Natural killer cell treated with Interleukin-12 subunit alpha and Interleukin-12 subunit beta and Interleukin-15 and Interleukin-18, amount 100 ng/mL, for 72 hours (primary cell): ENCODE results near the gene PHF14. TPM values are rescaled to one million over a fixed set of nuclear protein-coding genes. Genes with fewer than 3 reads are reported as not detected.

ENCODE experiments used
- ATAC-seq, 2 donors: fragments of 150-1000 bp; cut with Tn5 transposase in 1 of 2; sonication (Bioruptor Pico), chemical (Tn5 transposase) in 1 of 2; 2 replicates each; pipeline ENCODE4 v1.10.0; 2021
- DNase-seq: peaks from one replicate; pipeline ENCODE4 v3.0.0; 2022; ENCODE audit warnings: low spot score
- H3K27ac Mint-ChIP-seq, 2 donors: 1 replicate in 1 of 2; 2 replicates in 1 of 2; pipeline ENCODE4 v1.8.0; 2022; ENCODE audit warnings: mixed read lengths in 2 of 2, mild to moderate bottlenecking in 1 of 2, moderate library complexity in 1 of 2
- H3K27me3 Mint-ChIP-seq, 2 donors: 1 replicate in 1 of 2; 2 replicates in 1 of 2; pipeline ENCODE4 v1.8.0; 2022; ENCODE audit warnings: mixed read lengths in 2 of 2
- H3K36me3 Mint-ChIP-seq: one replicate; pipeline ENCODE4 v1.8.0; 2022; ENCODE audit warnings: mixed read lengths
- H3K4me1 Mint-ChIP-seq, 2 donors: 1 replicate in 1 of 2; 2 replicates in 1 of 2; pipeline ENCODE4 v1.8.0; 2022; ENCODE audit warnings: low read depth in 2 of 2, mixed read lengths in 2 of 2, mild to moderate bottlenecking in 1 of 2
- H3K4me3 Mint-ChIP-seq: one replicate; pipeline ENCODE4 v1.8.0; 2022; ENCODE audit warnings: mixed read lengths
- H3K9me3 Mint-ChIP-seq: 2 replicates; pipeline ENCODE4 v1.8.0; 2022; ENCODE audit warnings: mixed read lengths
- total RNA-seq, 2 donors: library from RNA; stranded (reverse); gene quantifications; one replicate each; pipeline ENCODE4 v1.2.3, GENCODE V29; 2022

The PHF14 gene
- total RNA-seq, 2 donors from 2014 or later = 22.0 to 52.3 TPM

- H3K36me3 Mint-ChIP-seq = no peaks in the 10 kb centered on the region
- no peak overlapping the region for H3K27ac Mint-ChIP-seq
- H3K4me1 Mint-ChIP-seq = no peaks in the 10 kb centered on the region
- ATAC-seq = no peak
- H3K9me3 Mint-ChIP-seq = no peaks in the 10 kb centered on the region
- H3K27me3 Mint-ChIP-seq = peaks cover 4 to 7% of the 10 kb centered on the region in 2 donors
- no peak for DNase-seq
- no peak overlapping the region for H3K4me3 Mint-ChIP-seq
Observed at GRCh38 chr7:11181590-11181989, 207.9 kb downstream of the PHF14 start.

GRCh38 chr7:11182736-11183135 is 209.1 kb downstream of the PHF14 start:
- Mint-ChIP-seq H3K9me3 (no peaks in the 10 kb centered on the region), H3K4me3 (no peak overlapping the region), H3K27me3 (peaks cover 4 to 7% of the 10 kb centered on the region in 2 donors), H3K36me3 (no peaks in the 10 kb centered on the region), H3K4me1 (no peaks in the 10 kb centered on the region), H3K27ac (no peak overlapping the region)
- DNase-seq (no peak), ATAC-seq (no peak)

GRCh38 chr7:11185179-11185815 is 211.6 kb downstream of the PHF14 start:
- no peak for ATAC-seq
- no peaks in the 10 kb centered on the region for H3K36me3 Mint-ChIP-seq
- no peak overlapping the region for H3K27ac Mint-ChIP-seq
- no peak overlapping the region for H3K4me3 Mint-ChIP-seq
- no peak for DNase-seq
- H3K4me1 Mint-ChIP-seq = no peaks in the 10 kb centered on the region
- peaks cover 4 to 7% of the 10 kb centered on the region in 2 donors for H3K27me3 Mint-ChIP-seq
- no peaks in the 10 kb centered on the region for H3K9me3 Mint-ChIP-seq

- ATAC-seq (no peak), DNase-seq (no peak)
- H3K9me3 Mint-ChIP-seq = no peaks in the 10 kb centered on the region
- no peaks in the 10 kb centered on the region for H3K36me3 Mint-ChIP-seq
- no peak overlapping the region for H3K4me3 Mint-ChIP-seq
- H3K27ac Mint-ChIP-seq = no peak overlapping the region
- H3K27me3 Mint-ChIP-seq = peaks cover 8 to 17% of the 10 kb centered on the region in 2 donors
- no peaks in the 10 kb centered on the region for H3K4me1 Mint-ChIP-seq
Observed at GRCh38 chr7:11188529-11189310, 215.0 kb downstream of the PHF14 start.

- H3K36me3 Mint-ChIP-seq = no peaks in the 10 kb centered on the region
- ATAC-seq (no peak), DNase-seq (no peak)
- H3K4me3 Mint-ChIP-seq = no peak overlapping the region
- H3K27ac Mint-ChIP-seq = no peak overlapping the region
- H3K9me3 Mint-ChIP-seq = no peaks in the 10 kb centered on the region
- H3K4me1 Mint-ChIP-seq = no peaks in the 10 kb centered on the region
- H3K27me3 Mint-ChIP-seq = peaks cover 9 to 13% of the 10 kb centered on the region in 2 donors
Observed at GRCh38 chr7:11191081-11191480, 217.4 kb downstream of the PHF14 start.

GRCh38 chr7:11191574-11192220 is 218.0 kb downstream of the PHF14 start:
- Mint-ChIP-seq H3K36me3 (no peaks in the 10 kb centered on the region), H3K4me1 (no peaks in the 10 kb centered on the region), H3K27ac (no peak overlapping the region), H3K4me3 (no peak overlapping the region), H3K27me3 (peaks cover 9 to 13% of the 10 kb centered on the region in 2 donors), H3K9me3 (no peaks in the 10 kb centered on the region)
- no peak for ATAC-seq
- no peak for DNase-seq

- Mint-ChIP-seq H3K4me3 (no peak overlapping the region), H3K9me3 (no peaks in the 10 kb centered on the region), H3K27me3 (peaks cover 9 to 13% of the 10 kb centered on the region in 2 donors), H3K27ac (no peak overlapping the region), H3K4me1 (no peaks in the 10 kb centered on the region), H3K36me3 (no peaks in the 10 kb centered on the region)
- ATAC-seq (no peak), DNase-seq (no peak)
Observed at GRCh38 chr7:11192506-11192905, 218.8 kb downstream of the PHF14 start.

- H3K27me3 Mint-ChIP-seq = peaks cover 9 to 13% of the 10 kb centered on the region in 2 donors
- H3K27ac Mint-ChIP-seq = no peak overlapping the region
- no peak overlapping the region for H3K4me3 Mint-ChIP-seq
- ATAC-seq (no peak), DNase-seq (no peak)
- H3K9me3 Mint-ChIP-seq = no peaks in the 10 kb centered on the region
- H3K4me1 Mint-ChIP-seq = no peaks in the 10 kb centered on the region
- H3K36me3 Mint-ChIP-seq = no peaks in the 10 kb centered on the region
Observed at GRCh38 chr7:11193131-11193867, 219.6 kb downstream of the PHF14 start.

GRCh38 chr7:11193888-11194287 is 220.2 kb downstream of the PHF14 start:
- no peaks in the 10 kb centered on the region for H3K9me3 Mint-ChIP-seq
- ATAC-seq (no peak), DNase-seq (no peak)
- no peaks in the 10 kb centered on the region for H3K36me3 Mint-ChIP-seq
- H3K4me3 Mint-ChIP-seq = no peak overlapping the region
- peaks cover 9 to 13% of the 10 kb centered on the region in 2 donors for H3K27me3 Mint-ChIP-seq
- H3K27ac Mint-ChIP-seq = no peak overlapping the region
- H3K4me1 Mint-ChIP-seq = no peaks in the 10 kb centered on the region

- Mint-ChIP-seq H3K36me3 (no peaks in the 10 kb centered on the region), H3K4me1 (no peaks in the 10 kb centered on the region), H3K27ac (no peak overlapping the region), H3K9me3 (no peaks in the 10 kb centered on the region), H3K27me3 (peaks cover 9 to 13% of the 10 kb centered on the region in 2 donors), H3K4me3 (no peak overlapping the region)
- DNase-seq = no peak
- no peak for ATAC-seq
Observed at GRCh38 chr7:11194492-11194891, 220.8 kb downstream of the PHF14 start.

- Mint-ChIP-seq H3K9me3 (no peaks in the 10 kb centered on the region), H3K27me3 (peaks cover 9 to 13% of the 10 kb centered on the region in 2 donors), H3K4me3 (no peak overlapping the region), H3K4me1 (no peaks in the 10 kb centered on the region), H3K27ac (no peak overlapping the region), H3K36me3 (no peaks in the 10 kb centered on the region)
- DNase-seq = no peak
- ATAC-seq = no peak
Observed at GRCh38 chr7:11195502-11195901, 221.8 kb downstream of the PHF14 start.

GRCh38 chr7:11196143-11196542 is 222.5 kb downstream of the PHF14 start:
- Mint-ChIP-seq H3K4me3 (no peak overlapping the region), H3K9me3 (no peaks in the 10 kb centered on the region), H3K36me3 (no peaks in the 10 kb centered on the region), H3K4me1 (no peaks in the 10 kb centered on the region), H3K27ac (no peak overlapping the region), H3K27me3 (peaks cover 9 to 12% of the 10 kb centered on the region in 2 donors)
- DNase-seq (no peak), ATAC-seq (no peak)

GRCh38 chr7:11203224-11203623 is 229.6 kb downstream of the PHF14 start:
- H3K27me3 Mint-ChIP-seq = peaks cover 3 to 8% of the 10 kb centered on the region in 2 donors
- H3K36me3 Mint-ChIP-seq = no peaks in the 10 kb centered on the region
- ATAC-seq (no peak), DNase-seq (no peak)
- H3K4me3 Mint-ChIP-seq = no peak overlapping the region
- no peak overlapping the region for H3K27ac Mint-ChIP-seq
- H3K4me1 Mint-ChIP-seq = no peaks in the 10 kb centered on the region
- no peaks in the 10 kb centered on the region for H3K9me3 Mint-ChIP-seq
